OCI-LY1 (cell line): ENCODE measurements around the gene ZFP36L2.

Experiments
- H2AFZ ChIP-seq: fragments of 200-600 bp; sonication (generic), shearing (Covaris generic); 2 replicates; pipeline ENCODE4 v1.6.0; 2014; ENCODE audit warnings: antibody characterized with exemption, mild to moderate bottlenecking, low read length
- H3F3A ChIP-seq: fragments of 200-600 bp; sonication (generic), shearing (Covaris generic); 2 replicates; pipeline ENCODE4 v1.6.0; 2014; ENCODE audit warnings: mild to moderate bottlenecking, antibody characterized with exemption, low read length, moderate library complexity; ENCODE audit not compliant: insufficient read depth
- H3K27ac ChIP-seq: fragments of 200-600 bp; sonication (generic); 2 replicates; pipeline ENCODE4 v1.5.1; 2014; ENCODE audit warnings: low read length, mixed run types, mild to moderate bottlenecking, low read depth; ENCODE audit not compliant: poor library complexity, severe bottlenecking
- H3K27me3 ChIP-seq: fragments of 200-600 bp; sonication (generic); 2 replicates; pipeline ENCODE4 v1.6.0; 2014; ENCODE audit warnings: antibody characterized with exemption, mild to moderate bottlenecking, low read length, moderate library complexity; ENCODE audit not compliant: insufficient read depth
- H3K36me3 ChIP-seq: fragments of 200-600 bp; sonication (generic); 2 replicates; pipeline ENCODE4 v1.6.1; 2014; ENCODE audit warnings: mild to moderate bottlenecking, antibody characterized with exemption, low read length, moderate library complexity, mixed read lengths; ENCODE audit not compliant: insufficient read depth
- H3K4me1 ChIP-seq: fragments of 200-600 bp; sonication (generic); 2 replicates; pipeline ENCODE4 v1.5.1; 2014; ENCODE audit warnings: mild to moderate bottlenecking, low read length, moderate library complexity; ENCODE audit not compliant: insufficient read depth, severe bottlenecking
- H3K4me2 ChIP-seq: fragments of 200-600 bp; sonication (generic), shearing (Covaris generic); 2 replicates; pipeline ENCODE4 v1.6.1; 2014; ENCODE audit warnings: low read length
- H3K4me3 ChIP-seq: fragments of 200-600 bp; sonication (generic); 2 replicates; pipeline ENCODE4 v1.5.1; 2014; ENCODE audit warnings: low read length, low read depth, mild to moderate bottlenecking, mixed read lengths; ENCODE audit not compliant: poor library complexity, severe bottlenecking
- H3K79me2 ChIP-seq: fragments of 200-600 bp; shearing (Covaris generic); 2 replicates; pipeline ENCODE4 v1.6.1; 2016; ENCODE audit warnings: mixed run types, low read length, mixed read lengths; ENCODE audit not compliant: insufficient read depth
- H3K9ac ChIP-seq: fragments of 200-600 bp; sonication (generic), shearing (Covaris generic); 2 replicates; pipeline ENCODE4 v1.6.1; 2014; ENCODE audit warnings: mild to moderate bottlenecking, low read length, mixed read lengths
- H3K9me2 ChIP-seq: fragments of 200-600 bp; sonication (generic), shearing (Covaris generic); 2 replicates; pipeline ENCODE4 v1.6.1; 2014; ENCODE audit warnings: low read depth, mild to moderate bottlenecking, low read length, mixed read lengths
- H3K9me3 ChIP-seq: fragments of 200-600 bp; shearing (Covaris generic); 2 replicates; pipeline ENCODE4 v1.6.1; 2014; ENCODE audit warnings: low read length, mixed read lengths
- H4K20me1 ChIP-seq: fragments of 200-600 bp; sonication (generic), shearing (Covaris generic); 2 replicates; pipeline ENCODE4 v1.6.0; 2016; ENCODE audit warnings: mild to moderate bottlenecking, low read length; ENCODE audit not compliant: insufficient read depth
- EZH2 ChIP-seq: fragments of 200-600 bp; sonication (generic), shearing (Covaris generic); IDR thresholded peaks from 2 replicates; pipeline ENCODE4 v1.8.0; 2017; ENCODE audit warnings: borderline replicate concordance, mixed run types, mild to moderate bottlenecking, antibody characterized with exemption, low read length, moderate library complexity, mixed read lengths
- TF ChIP-seq, protein P1 (sequence below): fragments of 200-600 bp; sonication (generic), shearing (Covaris generic); IDR thresholded peaks from 2 replicates; pipeline ENCODE4 v1.5.1; 2017; ENCODE audit warnings: mild to moderate bottlenecking, antibody characterized with exemption, low read length, moderate library complexity, mixed read lengths

ZFP36L2 gene

DNA sequence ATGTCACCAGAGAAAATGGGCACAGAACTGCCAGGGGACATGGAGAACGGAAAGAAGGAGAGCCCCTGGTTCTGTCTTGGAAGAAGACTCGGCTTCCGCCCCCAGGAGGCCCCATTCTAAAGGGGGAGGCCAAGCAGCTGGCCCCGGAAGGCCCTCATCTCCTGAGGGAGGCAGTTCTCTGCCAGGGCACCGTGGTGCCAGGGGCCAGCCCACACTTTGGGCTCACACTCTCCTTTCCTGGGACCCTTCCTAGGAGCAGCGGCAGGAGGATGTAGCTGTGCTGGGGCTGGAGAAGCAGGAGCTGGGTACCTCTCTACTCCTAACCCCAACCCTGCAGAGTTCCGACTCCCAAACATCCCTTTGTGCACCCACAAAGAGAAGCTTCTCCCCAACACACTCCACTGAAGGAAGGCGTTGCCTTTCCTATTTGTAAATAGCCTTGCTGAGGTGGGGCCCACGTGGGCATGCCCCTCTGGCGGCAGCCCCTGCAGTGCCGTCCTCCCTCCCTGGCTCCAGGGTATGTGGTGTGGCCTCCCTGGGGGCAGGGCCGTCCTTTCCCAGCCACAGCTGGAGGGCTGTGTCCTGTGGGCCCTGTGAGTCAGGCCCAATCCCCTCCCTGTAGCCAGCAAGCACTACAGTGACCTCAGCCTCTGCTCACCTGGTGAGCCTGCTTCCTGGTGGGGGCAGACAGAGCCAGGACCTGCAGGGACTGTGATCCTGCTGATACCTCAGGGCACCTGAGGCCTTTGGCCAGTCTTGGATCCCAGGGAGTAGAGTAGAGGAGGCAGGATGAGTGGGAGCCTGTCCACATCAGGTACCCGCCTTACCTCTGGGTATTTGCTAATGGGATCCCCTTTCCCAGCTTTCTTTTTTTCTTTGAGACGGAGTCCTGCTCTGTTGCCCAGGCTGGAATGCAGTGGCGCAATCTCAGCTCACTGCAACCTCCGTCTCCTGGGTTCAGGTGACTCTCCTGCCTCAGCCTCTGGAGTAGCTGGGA lies 26.6 kb downstream of the ZFP36L2 start:
- H3F3A ChIP-seq = no peaks in the 10 kb centered on the region
- no peak overlapping the region for H3K27ac ChIP-seq
- no peak overlapping the region for H3K4me2 ChIP-seq
- no peak overlapping the region for H3K9ac ChIP-seq
- no peaks in the 10 kb centered on the region for H3K9me2 ChIP-seq
- H4K20me1 ChIP-seq = no peaks in the 10 kb centered on the region
- no peaks in the 10 kb centered on the region for H3K36me3 ChIP-seq
- TF ChIP-seq EZH2 = no peak
- TF ChIP-seq, protein P1, sequence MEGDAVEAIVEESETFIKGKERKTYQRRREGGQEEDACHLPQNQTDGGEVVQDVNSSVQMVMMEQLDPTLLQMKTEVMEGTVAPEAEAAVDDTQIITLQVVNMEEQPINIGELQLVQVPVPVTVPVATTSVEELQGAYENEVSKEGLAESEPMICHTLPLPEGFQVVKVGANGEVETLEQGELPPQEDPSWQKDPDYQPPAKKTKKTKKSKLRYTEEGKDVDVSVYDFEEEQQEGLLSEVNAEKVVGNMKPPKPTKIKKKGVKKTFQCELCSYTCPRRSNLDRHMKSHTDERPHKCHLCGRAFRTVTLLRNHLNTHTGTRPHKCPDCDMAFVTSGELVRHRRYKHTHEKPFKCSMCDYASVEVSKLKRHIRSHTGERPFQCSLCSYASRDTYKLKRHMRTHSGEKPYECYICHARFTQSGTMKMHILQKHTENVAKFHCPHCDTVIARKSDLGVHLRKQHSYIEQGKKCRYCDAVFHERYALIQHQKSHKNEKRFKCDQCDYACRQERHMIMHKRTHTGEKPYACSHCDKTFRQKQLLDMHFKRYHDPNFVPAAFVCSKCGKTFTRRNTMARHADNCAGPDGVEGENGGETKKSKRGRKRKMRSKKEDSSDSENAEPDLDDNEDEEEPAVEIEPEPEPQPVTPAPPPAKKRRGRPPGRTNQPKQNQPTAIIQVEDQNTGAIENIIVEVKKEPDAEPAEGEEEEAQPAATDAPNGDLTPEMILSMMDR = no peak
- no peaks in the 10 kb centered on the region for H3K27me3 ChIP-seq
- no peak overlapping the region for H2AFZ ChIP-seq
- H3K79me2 ChIP-seq = no peaks in the 10 kb centered on the region
- peaks cover 27% of the 10 kb centered on the region for H3K4me1 ChIP-seq
- no peaks in the 10 kb centered on the region for H3K9me3 ChIP-seq
- H3K4me3 ChIP-seq = no peak overlapping the region

DNA sequence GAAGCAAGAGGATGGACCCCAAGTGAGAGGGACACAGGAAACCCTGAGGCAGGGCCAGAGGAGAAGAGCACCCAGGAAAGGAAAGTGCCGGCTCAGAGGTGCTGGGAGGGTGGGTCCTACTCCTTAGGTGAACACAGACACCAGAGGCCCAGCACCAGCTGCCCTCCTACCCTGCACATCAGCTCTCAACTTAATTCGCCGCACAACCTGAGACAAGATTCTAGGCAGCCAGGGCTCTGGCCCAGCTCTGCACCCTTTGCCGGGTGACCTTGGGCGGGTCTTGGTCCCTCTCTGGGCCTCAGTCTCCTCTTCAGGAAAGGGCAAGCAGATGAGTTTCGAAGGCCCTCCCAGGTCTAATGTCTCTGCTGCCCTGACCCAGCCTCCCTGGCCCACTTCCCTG lies 28.1 kb downstream of the ZFP36L2 start:
- no peaks in the 10 kb centered on the region for H4K20me1 ChIP-seq
- H2AFZ ChIP-seq = no peak overlapping the region
- H3K4me1 ChIP-seq = peaks cover 42% of the 10 kb centered on the region
- H3K4me2 ChIP-seq = no peak overlapping the region
- no peak overlapping the region for H3K9ac ChIP-seq
- no peak overlapping the region for H3K4me3 ChIP-seq
- H3F3A ChIP-seq = no peaks in the 10 kb centered on the region
- no peaks in the 10 kb centered on the region for H3K27me3 ChIP-seq
- H3K36me3 ChIP-seq = no peaks in the 10 kb centered on the region
- H3K27ac ChIP-seq = no peak overlapping the region
- TF ChIP-seq EZH2 = no peak
- TF ChIP-seq, protein P1 = no peak
- no peaks in the 10 kb centered on the region for H3K9me3 ChIP-seq
- H3K9me2 ChIP-seq = no peaks in the 10 kb centered on the region
- no peaks in the 10 kb centered on the region for H3K79me2 ChIP-seq

DNA sequence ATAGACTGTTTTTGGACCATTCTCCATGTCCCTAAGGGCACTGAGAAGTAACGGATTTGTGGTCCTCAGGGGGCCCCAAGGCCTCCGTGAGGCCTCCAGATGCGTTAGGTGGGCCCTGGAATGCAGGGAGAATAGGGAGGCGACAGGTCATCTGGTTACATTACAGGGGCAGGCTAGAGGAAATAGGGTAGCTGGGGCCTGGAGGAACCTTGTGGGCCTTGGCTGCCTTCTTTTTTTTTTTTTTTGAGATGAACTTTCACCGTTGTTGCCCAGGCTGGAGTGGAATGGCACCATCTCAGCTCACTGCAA lies 28.9 kb downstream of the ZFP36L2 start:
- H3K36me3 ChIP-seq = no peaks in the 10 kb centered on the region
- H3K4me3 ChIP-seq = no peak overlapping the region
- H3K9me3 ChIP-seq = no peaks in the 10 kb centered on the region
- no peaks in the 10 kb centered on the region for H3K9me2 ChIP-seq
- peaks cover 48% of the 10 kb centered on the region for H3K4me1 ChIP-seq
- H4K20me1 ChIP-seq = no peaks in the 10 kb centered on the region
- H3K4me2 ChIP-seq = no peak overlapping the region
- TF ChIP-seq, protein P1 = no peak
- no peak for TF ChIP-seq EZH2
- H3F3A ChIP-seq = no peaks in the 10 kb centered on the region
- no peak overlapping the region for H3K9ac ChIP-seq
- H2AFZ ChIP-seq = no peak overlapping the region
- H3K79me2 ChIP-seq = no peaks in the 10 kb centered on the region
- peak overlapping the region; percentile 94 for H3K27ac ChIP-seq
- no peaks in the 10 kb centered on the region for H3K27me3 ChIP-seq
